HG03280 (cell line): ENCODE measurements around the gene MSH2.

Experiments used
- ATAC-seq: cut with Tn5 transposase; IDR thresholded peaks from one replicate; pipeline ENCODE4 v1.9.1; 2021; ENCODE audit warnings: mild to moderate bottlenecking, moderate library complexity; ENCODE audit not compliant: unreplicated experiment

Gene MSH2

GRCh38 chr2:47471429-47472116, 68.6 kb downstream of the MSH2 start:
- no peak for ATAC-seq

GRCh38 chr2:47479863-47480262, 76.9 kb downstream of the MSH2 start:
- ATAC-seq: no peak

GRCh38 chr2:47483191-47483590, 80.2 kb downstream of the MSH2 start:
- ATAC-seq: no peak

- no peak for ATAC-seq
Observed at GRCh38 chr2:47484396-47484795, 81.4 kb downstream of the MSH2 start.

GRCh38 chr2:47485177-47485576, 82.2 kb downstream of the MSH2 start:
- ATAC-seq: no peak

- no peak for ATAC-seq
Observed at GRCh38 chr2:47485751-47486300, 82.9 kb downstream of the MSH2 start.

- ATAC-seq: peak; percentile 59
Observed at GRCh38 chr2:47486841-47487497, 84.0 kb downstream of the MSH2 start.

- ATAC-seq: no peak
Observed at GRCh38 chr2:47487498-47487875, 84.5 kb downstream of the MSH2 start.

GRCh38 chr2:47488870-47489584, 86.1 kb downstream of the MSH2 start:
- ATAC-seq: no peak

- ATAC-seq: no peak
Observed at GRCh38 chr2:47490406-47490805, 87.5 kb downstream of the MSH2 start.

GRCh38 chr2:47493317-47494035, 90.5 kb downstream of the MSH2 start:
- ATAC-seq: no peak

- ATAC-seq: no peak
Observed at GRCh38 chr2:47494267-47495130, 91.5 kb downstream of the MSH2 start.

- ATAC-seq: no peak
Observed at GRCh38 chr2:47497843-47498460, 95.0 kb downstream of the MSH2 start.

GRCh38 chr2:47499093-47499492, 96.1 kb downstream of the MSH2 start:
- ATAC-seq: no peak

- no peak for ATAC-seq
Observed at GRCh38 chr2:47499621-47500309, 96.8 kb downstream of the MSH2 start.

- no peak for ATAC-seq
Observed at GRCh38 chr2:47501374-47502200, 98.6 kb downstream of the MSH2 start.

- peak; percentile 60 for ATAC-seq
Observed at GRCh38 chr2:47502498-47502897, 99.5 kb downstream of the MSH2 start.

GRCh38 chr2:47503481-47504070, 100.6 kb downstream of the MSH2 start:
- ATAC-seq: peak; percentile 71
